HG02943 (cell line): Measurements from ENCODE around the gene SUOX.
"Not testable (repeated sequence)": the region's sequence is repeated elsewhere in the genome, so short reads cannot be mapped to it uniquely, and the experiment has no call there.

Experiments
- ATAC-seq: cut with Tn5 transposase; IDR thresholded peaks from one replicate; pipeline ENCODE4 v1.9.1; 2021; ENCODE audit warnings: mild to moderate bottlenecking, low read depth, moderate library complexity; ENCODE audit not compliant: unreplicated experiment

The SUOX gene

DNA sequence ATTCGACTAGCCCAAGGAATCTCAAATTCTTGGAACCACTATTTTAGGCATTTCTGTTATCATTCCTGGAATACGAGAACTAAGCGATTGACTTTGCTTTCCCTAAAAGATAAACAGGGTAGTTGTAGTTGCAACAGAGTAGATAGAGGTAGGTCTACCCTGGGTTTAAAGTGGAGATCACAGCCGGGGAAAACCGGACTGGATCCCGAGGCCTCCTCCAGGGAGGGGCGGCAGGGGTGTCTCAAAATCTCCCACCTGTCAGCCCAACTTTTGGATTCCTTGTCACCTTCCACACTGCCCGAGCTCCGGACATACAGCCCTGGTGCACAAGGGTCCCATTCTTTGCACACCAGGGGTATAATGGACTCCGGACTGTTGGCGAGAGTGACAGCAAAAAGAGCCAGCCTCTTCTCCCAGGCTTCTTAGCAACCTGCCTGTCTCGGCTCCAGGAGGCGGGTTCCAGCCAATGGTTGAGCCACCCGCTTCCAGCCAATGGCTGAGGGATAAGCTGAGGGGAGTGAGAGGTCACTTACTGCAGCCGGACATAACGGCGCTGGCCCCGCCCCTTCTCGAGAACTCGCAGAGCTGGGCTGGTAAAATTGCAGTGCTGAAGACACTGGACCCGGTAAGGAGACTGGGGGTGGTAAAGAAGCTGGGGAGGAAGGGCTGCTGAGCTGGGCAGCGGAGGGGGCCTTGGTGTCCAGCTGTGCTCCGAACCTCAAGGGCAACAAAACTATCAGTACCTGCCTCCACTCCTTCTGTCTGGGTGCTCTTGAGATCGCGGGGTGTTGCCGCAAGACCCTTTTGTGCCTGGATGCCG, at the start of gene SUOX:
Gene SUOX (plus strand): TSS at position 562 of the 820 bp plus-strand sequence. CDS start 4,946 bp downstream, outside the sequence.
- peak; percentile 98 for ATAC-seq

DNA sequence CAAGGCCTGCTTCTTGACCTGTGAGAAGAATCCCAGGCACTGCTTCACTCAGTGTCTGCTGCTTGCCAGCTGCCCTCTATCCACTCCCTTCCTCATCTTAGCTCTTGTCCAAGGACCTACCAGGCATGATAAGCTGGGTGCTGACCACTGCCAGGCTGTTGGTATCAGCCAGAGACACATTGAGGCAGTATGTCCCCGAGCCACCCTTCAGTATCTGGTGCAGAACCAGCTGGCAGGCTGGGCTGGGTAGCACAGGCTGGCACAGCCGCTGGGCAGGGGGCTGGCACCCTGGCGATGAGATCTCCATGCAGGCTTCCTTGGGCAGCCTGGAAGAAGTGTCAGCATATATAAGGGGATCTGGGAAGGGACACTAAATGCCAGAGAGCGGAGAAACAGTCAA, 41.7 kb upstream of the SUOX start:
- ATAC-seq = no peak

DNA sequence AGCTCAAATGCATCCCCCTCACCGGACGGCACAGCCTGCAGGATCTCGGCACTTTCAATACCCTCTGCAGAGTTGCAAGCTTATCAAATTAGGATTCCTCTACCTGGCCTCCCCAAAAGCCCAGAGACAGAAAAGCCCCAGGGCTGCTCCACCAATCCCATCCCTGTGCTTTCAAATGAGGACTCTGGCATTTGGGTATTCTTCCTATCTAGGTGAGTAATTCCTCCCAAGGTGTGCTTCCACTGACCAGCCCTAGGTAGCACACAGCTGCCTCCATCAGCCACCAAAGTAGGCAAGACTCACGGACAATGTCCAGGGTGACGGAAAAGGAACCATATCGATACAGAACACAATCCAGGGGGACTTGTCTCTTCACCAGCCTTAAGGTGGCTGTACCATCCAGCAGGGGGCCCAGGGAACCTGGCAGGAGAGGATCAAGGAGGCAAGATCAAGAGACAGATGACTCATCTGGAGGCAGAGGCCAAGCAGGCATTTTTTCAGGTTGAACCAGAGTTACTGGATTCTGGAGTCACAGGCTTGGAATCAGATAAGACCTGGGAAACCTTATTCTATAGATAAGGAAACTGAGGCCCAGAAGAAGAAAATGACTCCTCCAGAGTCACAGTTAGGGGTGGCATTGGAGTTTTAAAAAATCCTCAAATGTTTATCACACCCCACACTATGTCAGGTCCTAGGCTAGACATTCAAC, 41.1 kb upstream of the SUOX start:
- ATAC-seq = no peak

DNA sequence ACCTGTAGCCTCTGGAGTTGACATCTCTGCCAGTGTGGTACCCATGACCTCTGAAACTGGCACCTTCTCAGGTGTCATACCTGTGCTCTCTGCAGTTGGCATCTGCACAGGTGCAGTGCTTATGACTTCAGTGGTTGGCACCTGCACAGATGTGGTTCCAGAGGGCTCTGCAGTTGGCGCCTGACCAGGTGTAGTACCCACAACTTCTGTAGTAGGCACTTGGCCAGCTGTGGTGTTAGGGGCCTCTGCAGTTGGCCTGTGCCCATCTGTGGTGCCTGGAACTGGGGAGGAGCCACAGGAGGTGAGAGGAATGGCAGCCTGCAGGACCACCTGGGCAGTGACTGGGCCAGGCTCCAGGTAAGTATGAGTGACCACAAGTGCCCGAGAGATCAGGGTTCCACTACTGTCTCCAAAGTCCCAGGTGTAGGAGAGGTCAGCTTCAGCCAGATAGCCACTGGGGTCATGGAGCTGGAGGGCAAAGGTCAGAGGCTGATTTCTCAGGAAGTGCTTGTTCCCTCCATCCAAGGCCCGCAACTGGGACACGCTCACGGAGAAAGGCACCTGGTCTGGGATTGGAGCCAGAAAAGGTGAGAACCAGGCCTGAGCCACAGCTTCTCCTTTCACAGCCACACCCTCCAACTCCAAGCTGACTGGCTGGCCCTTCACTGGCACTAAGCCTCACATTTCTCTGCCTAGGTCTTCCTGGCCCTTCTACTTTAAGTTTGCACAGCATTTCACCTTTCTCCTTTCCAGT, 39.8 kb upstream of the SUOX start:
- no peak for ATAC-seq

DNA sequence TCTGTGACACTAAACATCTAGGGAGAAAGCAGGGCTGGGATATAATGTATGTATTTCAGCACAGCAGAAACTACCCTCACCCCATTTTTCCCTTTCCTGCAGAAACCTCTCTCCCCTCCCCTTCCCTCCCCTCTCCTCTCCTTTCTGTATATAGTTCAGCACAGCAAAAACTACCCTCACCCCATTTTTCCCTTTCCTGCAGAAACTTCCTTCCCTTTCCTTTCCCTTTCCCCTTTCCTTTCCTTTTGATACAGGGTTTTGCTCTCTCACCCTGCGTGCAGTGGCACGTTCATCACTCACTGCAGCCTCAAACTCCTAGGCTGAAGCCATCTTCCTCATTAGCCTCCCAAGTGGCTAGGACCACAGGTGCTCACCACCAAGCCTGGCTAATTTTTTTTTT, 33.3 kb upstream of the SUOX start:
- ATAC-seq = no peak

DNA sequence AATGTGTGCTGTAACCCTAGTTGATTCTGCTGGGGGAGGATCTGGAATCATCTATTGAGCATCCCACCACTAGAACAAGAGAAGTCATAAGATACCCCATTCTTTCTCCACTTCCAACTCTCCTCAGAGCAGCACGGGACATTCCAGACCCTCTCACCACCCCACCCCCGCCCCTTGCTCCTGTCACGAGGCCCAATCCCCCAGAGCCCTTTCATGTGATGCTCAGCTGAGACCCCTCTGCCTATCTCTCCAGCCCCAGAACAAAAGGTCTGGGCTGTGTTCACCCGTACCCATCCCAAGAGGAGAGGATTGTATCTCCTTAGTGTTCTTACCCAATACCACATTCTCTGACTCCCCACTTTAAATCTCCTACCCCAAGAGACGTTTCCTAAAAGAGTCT, 31.8 kb upstream of the SUOX start:
- ATAC-seq = no peak

DNA sequence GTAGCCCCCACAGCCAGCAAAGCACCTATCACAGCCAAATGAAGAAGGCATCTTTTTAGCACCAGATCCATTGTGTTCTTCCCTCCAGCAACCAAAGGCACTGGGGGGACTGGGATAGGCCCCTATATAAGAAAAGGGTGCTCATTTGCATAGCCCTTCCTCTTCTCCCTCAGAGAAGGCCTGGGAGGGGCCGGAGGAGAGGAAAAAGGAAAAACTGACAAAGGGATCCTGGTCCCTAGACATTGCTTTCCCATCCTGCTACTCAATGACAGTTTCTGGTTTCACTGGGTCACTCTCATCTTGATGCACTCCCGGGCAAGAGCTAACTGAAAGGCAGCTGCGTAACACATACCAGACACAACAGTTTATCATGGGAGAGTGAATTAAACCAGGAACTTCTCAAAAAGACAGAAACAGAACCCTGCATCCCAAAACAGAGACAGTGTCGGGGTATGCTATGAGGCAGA, 31.1 kb upstream of the SUOX start, which contains the start of gene PMEL:
Gene PMEL (minus strand): TSS at position 102 of the 467 bp plus-strand sequence. CDS start 31 bp downstream, at position 71.
- ATAC-seq = peak; percentile 13

DNA sequence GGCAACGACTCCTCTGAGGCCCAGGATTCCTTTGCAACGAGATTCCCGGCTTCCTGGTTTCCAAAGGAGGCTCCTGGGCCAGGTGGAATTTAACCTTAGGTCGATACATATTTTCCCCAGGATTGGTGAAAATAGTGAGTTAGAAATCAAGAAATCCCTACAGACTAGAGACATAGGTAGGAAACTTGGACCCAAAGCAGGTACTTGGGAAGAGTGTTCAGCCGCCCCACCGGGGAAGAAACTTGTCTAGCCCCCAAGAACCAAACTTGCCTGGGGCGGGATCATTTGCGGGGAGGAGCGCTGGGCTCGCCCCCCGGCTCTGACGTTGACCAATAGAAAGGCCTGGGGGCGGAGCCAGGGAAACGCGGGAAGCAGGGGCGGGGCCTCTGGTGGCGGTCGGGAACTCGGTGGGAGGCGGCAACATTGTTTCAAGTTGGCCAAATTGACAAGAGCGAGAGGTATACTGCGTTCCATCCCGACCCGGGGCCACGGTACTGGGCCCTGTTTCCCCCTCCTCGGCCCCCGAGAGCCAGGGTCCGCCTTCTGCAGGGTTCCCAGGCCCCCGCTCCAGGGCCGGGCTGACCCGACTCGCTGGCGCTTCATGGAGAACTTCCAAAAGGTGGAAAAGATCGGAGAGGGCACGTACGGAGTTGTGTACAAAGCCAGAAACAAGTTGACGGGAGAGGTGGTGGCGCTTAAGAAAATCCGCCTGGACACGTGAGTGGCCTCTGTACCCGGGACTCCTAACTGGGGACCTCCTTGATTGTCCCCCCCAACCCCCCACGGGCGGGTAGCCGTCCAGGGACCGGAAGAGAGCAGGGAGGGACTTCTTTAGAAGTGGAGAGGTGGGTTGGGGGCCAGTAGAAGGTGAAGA, 30.4 kb upstream of the SUOX start, which contains the start of gene CDK2:
Gene CDK2 (plus strand): TSS at position 423 of the 874 bp plus-strand sequence. CDS start 179 bp downstream, at position 602.
- peak; percentile 97 for ATAC-seq

DNA sequence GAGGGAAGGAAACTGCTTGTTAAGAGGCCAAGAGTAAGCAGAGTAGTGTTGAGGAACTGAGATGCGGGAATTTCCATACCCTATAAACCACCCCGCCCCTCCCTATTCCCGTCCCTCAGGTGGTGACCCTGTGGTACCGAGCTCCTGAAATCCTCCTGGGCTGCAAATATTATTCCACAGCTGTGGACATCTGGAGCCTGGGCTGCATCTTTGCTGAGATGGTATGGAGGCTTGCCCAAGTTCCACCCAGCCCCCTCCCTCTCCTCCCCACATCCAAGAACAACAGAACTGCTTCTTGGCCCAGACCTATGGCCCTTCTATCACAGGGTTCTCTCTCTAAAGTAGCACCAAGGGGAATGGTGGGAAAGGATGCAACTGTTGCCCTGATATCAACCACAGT, 27.7 kb upstream of the SUOX start:
- no peak for ATAC-seq

DNA sequence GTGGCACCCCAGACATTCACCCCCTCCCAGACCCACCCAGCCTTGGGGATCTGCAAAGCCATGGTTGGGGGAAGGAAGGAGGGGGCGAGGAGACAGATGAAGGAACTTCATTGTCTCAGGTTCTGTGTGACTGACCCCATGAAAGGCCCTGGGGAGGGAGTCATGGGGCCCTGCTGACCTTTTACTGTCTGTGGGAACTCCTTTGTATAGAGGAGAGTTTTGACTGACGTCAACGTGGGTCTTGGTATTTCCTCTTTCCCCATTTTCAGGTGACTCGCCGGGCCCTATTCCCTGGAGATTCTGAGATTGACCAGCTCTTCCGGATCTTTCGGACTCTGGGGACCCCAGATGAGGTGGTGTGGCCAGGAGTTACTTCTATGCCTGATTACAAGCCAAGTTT, 26.3 kb upstream of the SUOX start:
- ATAC-seq = no peak

DNA sequence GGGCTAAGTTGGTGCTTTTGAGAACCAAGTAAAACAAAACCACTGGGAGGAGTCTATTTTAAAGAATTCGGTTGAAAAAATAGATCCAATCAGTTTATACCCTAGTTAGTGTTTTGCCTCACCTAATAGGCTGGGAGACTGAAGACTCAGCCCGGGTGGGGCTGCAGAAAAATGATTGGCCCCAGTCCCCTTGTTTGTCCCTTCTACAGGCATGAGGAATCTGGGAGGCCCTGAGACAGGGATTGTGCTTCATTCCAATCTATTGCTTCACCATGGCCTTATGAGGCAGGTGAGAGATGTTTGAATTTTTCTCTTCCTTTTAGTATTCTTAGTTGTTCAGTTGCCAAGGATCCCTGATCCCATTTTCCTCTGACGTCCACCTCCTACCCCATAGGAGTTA, 25.0 kb upstream of the SUOX start:
- no peak for ATAC-seq

DNA sequence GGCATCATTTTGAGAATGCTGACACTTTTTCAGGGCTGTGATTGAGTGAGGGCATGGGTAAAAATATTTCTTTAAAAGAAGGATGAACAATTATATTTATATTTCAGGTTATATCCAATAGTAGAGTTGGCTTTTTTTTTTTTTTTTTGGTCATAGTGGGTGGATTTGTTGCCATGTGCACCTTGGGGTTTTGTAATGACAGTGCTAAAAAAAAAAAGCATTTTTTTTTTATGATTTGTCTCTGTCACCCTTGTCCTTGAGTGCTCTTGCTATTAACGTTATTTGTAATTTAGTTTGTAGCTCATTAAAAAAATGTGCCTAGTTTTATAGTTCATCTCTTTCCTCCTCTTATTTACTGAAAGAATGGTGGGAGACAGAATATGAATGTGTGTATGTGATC, 24.6 kb upstream of the SUOX start:
- ATAC-seq = no peak

DNA sequence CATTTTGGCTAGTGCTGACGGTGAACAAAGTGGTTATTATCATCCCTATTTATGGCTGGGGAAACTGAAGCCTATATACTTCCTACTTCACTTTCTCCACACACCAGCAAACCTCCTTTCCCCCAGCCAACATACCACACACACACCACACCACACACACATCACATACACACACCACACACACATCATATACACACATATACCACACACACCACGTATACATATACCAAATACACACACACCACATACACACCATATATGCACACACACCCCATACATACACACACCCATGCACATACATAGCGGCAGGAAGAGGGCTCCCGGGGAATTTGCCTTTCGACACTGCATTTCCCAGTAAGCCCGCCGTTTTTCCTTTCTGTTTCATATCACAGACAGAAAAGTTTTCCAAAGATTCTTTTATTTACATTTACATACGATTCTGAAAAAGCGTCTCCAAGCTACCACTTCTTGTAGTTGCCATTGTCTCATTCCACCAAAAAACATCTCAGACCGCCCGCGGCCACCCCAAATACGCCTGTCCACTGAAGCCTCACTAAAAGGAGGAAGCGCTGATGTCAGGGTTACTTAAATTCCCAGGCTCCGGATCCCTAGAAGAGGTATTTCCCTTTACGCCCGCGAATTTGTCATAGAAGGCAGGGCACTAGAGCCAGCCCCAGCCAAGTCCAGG, 24.0 kb upstream of the SUOX start:
- no peak for ATAC-seq

DNA sequence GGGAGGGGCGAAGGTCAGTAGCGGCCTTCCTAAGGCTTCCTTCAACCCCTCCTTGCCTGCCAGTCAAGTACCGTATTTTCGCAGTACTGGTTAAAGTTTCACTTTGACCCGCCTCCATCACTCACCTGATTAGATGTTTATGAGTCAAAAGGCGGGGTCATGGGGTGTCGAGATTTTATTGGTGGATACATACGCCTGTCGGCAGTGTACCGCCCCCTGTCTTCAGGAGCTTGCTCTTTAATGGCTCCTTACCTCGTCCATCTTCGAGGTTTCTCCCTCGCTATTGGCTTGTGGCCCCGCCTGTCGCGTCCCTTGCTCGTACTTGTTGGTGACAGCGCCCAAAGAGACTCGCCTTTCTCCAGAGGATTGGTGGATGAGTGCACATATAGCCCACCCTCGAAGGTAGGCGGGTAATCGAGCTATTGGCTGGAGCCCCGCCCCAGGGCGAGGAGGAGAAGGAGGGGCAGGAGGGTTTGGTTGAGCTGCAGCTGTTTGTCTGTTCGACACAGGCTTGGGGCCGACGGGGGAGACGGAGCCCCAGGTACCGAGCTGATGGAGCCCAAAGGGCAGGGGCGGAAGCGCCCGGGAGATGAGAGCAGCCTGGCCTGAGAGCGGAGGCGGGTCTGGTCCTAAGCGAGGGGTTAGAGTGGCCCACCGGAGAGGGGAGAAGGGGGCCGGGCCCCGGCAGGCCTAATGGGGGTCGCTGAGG, 23.3 kb upstream of the SUOX start, which contains the start of gene RAB5B:
Gene RAB5B (plus strand): TSS at position 480 of the 709 bp plus-strand sequence. CDS start 12,883 bp downstream, outside the sequence.
- peak; percentile 94 for ATAC-seq

DNA sequence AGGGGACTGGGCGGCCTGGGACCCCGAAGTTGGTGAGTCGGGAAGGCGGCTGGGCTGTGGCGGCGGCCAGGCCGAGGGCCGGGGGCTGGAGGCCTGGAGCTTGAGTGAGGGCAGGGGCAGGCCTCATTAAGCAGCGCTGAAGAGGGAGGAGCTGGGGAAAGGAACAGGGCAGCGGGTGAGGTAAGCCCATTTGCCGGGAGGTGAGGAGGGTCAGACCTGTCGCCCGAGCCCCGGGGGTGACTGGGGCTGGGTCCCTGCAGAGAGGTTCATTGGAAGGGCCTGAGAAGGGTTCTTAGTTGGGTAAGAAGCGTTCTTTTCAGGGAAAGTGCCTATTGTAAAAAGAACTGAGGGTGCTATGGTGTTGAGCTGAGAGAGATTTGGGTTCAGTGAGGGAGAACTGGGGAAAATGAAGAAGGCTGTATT, 22.8 kb upstream of the SUOX start:
- ATAC-seq = peak; percentile 13

DNA sequence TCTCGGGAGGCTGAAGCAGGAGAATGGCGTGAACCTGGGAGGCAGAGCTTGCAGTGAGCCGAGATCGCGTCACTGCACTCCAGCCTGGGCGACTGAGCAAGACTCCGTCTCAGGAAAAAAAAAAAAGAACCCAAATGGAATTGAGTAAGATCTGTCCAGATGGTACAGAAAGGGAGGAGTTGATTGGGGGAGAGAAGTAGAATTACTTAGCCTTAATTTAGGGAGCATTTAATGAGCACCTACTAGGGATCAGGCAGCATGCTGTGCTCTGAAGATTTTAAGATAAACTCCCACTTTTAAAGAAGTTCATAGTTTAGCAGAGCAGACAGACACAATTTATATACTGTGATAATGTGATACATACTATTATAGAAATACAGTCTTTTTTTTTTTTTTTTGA, 18.7 kb upstream of the SUOX start:
- no peak for ATAC-seq

DNA sequence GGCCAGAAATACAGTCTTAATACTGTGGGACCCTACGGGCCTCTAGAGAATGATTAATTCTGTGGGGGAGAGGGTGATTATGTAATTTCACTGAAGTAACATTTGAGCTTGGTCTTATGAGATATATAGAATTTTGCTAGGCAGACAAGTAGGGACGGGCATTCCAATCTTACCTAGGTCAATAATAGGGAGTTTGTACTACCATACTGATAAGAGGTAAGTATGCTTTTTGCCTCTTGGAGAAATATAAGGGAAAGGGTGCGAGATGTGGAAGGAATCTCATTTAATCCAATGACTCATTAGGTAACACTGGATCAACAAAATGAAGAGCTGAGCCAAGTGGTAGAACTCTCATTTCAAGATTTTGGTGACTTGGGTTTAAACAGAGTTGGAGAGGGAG, 18.0 kb upstream of the SUOX start:
- ATAC-seq = no peak

DNA sequence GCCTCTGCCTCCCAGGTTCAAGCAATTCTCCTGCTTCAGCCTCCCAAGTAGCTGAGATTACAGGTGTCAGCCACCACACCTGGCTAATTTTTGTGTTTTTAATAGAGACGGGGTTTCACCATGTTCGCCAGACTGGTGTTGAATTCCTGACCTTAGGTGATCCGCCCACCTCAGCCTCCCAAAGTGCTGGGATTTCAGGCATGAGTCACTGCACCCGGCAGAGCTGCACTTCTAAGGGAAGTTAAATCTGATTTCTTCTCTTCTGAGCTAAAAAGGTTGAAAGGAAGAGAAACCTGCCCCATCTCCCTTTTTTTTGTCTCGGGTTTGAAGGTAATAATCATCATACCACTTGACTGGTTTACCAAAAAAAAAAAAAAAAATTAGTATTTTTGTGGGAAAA, 15.2 kb upstream of the SUOX start:
- ATAC-seq = not testable (repeated sequence)
